A549 (cell line): ENCODE data around the gene PRDM2. TPM values are rescaled to one million over a fixed set of nuclear protein-coding genes. Genes with fewer than 3 reads are reported as not detected.

Experiments
- ATAC-seq, 2 experiments: fragments of 200-7000 bp in 1 of 2; fragments of >200 bp in 1 of 2; cut with Nextera tagmentation in 1 of 2; cut with Tn5 transposase in 1 of 2; 3 replicates each; pipeline versions ENCODE4 v1.8.0 to v1.9.1; 2018 to 2020; ENCODE audit warnings: mild to moderate bottlenecking in 1 of 2, moderate library complexity in 1 of 2
- CTCF ChIA-PET: fragments of 300-600 bp; sonication (Branson Sonifier 250); formaldehyde crosslinking; extraction: SDS; loops from one replicate; lab custom pipeline; 2021; ENCODE audit warnings: antibody characterized with exemption, inconsistent platforms; lab: Yijun Ruan, JAX
- POLR2A ChIA-PET: fragments of 350-600 bp; formaldehyde crosslinking; extraction: SDS; loops from one replicate; lab custom pipeline; 2021; ENCODE audit warnings: antibody characterized with exemption, inconsistent platforms; lab: Yijun Ruan, JAX
- DNase-seq, 2 experiments: peaks; one replicate each; pipeline versions ENCODE4 v3.0.0 to v3.0.0-alpha.2; 2011 to 2016; ENCODE audit warnings: low read depth in 1 of 2, low spot score in 1 of 2
- FAIRE-seq: peaks from 2 replicates; lab custom pipeline; 2011; peaks lifted over from hg19 to GRCh38; lab: Jason Lieb, UNC
- H3K27ac ChIP-seq, 2 experiments: fragments of >200 bp; sonication (Bioruptor Twin); formaldehyde crosslinking; 3 replicates each; pipeline ENCODE4 v1.5.1; 2016 to 2017
- H3K4me1 ChIP-seq: fragments of >200 bp; sonication (Bioruptor Twin); formaldehyde crosslinking; 3 replicates; pipeline ENCODE4 v1.6.1; 2016
- H3K4me2 ChIP-seq: fragments of >200 bp; sonication (Bioruptor Twin); formaldehyde crosslinking; 3 replicates; pipeline ENCODE4 v1.6.1; 2016
- H3K4me3 ChIP-seq: fragments of >200 bp; sonication (Bioruptor Twin); formaldehyde crosslinking; 3 replicates; pipeline ENCODE4 v1.5.1; 2016
- H3K9me3 ChIP-seq: fragments of >200 bp; sonication (Bioruptor Twin); formaldehyde crosslinking; 3 replicates; pipeline ENCODE4 v1.6.1; 2016
- ATOH8 ChIP-seq: fragments of 250-450 bp; sonication (Bioruptor Pico); IDR thresholded peaks from 2 replicates; pipeline ENCODE4 v1.5.0; 2020; ENCODE audit warnings: low read depth, mild to moderate bottlenecking, moderate library complexity
- BCL3 ChIP-seq: fragments of >200 bp; sonication (Bioruptor Twin); formaldehyde crosslinking; IDR thresholded peaks from 3 replicates; pipeline ENCODE4 v1.6.1; 2016
- BHLHE40 ChIP-seq: IDR thresholded peaks from 2 replicates; pipeline ENCODE4 v1.6.1; 2012; ENCODE audit warnings: low read depth, low read length, inconsistent platforms
- CBX2 ChIP-seq: fragments of 200-600 bp; sonication (generic); IDR thresholded peaks from 2 replicates; pipeline ENCODE4 v1.6.1; 2016; ENCODE audit warnings: low read depth, mild to moderate bottlenecking, borderline replicate concordance
- CHD4 ChIP-seq: fragments of 200-600 bp; sonication (generic); IDR thresholded peaks from 2 replicates; pipeline ENCODE4 v1.6.1; 2016; ENCODE audit warnings: antibody characterized with exemption, mild to moderate bottlenecking, borderline replicate concordance
- E2F6 ChIP-seq: IDR thresholded peaks from 2 replicates; pipeline ENCODE4 v1.6.1; 2012; ENCODE audit warnings: low read depth, borderline replicate concordance
- EHMT2 ChIP-seq: fragments of 200-600 bp; sonication (generic); IDR thresholded peaks from 2 replicates; pipeline ENCODE4 v1.6.1; 2016; ENCODE audit warnings: antibody characterized with exemption, low read depth, mild to moderate bottlenecking, moderate library complexity
- ELK1 ChIP-seq: fragments of 150-350 bp; IDR thresholded peaks from 2 replicates; pipeline ENCODE4 v1.6.1; 2014; ENCODE audit warnings: low read depth, mild to moderate bottlenecking, low read length
- EP300 ChIP-seq, 2 experiments: fragments of >200 bp; sonication (Bioruptor Twin); formaldehyde crosslinking; IDR thresholded peaks; 2 replicates in 1 of 2; 3 replicates in 1 of 2; pipeline ENCODE4 v1.6.1; 2016 to 2017
- FOSB ChIP-seq: fragments of 250-450 bp; sonication (Bioruptor Pico); IDR thresholded peaks from 2 replicates; pipeline ENCODE4 v1.5.0; 2020; ENCODE audit warnings: mild to moderate bottlenecking, moderate library complexity
- FOSL2 ChIP-seq, 2 experiments: fragments of 450-650 bp in 1 of 2; fragments of >200 bp in 1 of 2; sonication (Bioruptor Twin) in 1 of 2; formaldehyde crosslinking; IDR thresholded peaks; 2 replicates each; pipeline versions ENCODE4 v1.5.0 to v1.6.1; 2016 to 2020; ENCODE audit warnings: mild to moderate bottlenecking in 1 of 2, moderate library complexity in 1 of 2
- FOXS1 ChIP-seq: fragments of 250-450 bp; sonication (Bioruptor Pico); IDR thresholded peaks from 2 replicates; pipeline ENCODE4 v1.5.0; 2020; ENCODE audit warnings: mild to moderate bottlenecking, moderate library complexity
- HDAC2 ChIP-seq: fragments of 200-600 bp; sonication (generic); IDR thresholded peaks from 2 replicates; pipeline ENCODE4 v1.6.1; 2016
- HES2 ChIP-seq: fragments of >200 bp; sonication (Bioruptor Twin); formaldehyde crosslinking; IDR thresholded peaks from 2 replicates; pipeline ENCODE4 v1.6.1; 2016
- HOXB5 ChIP-seq: fragments of 250-450 bp; sonication (Bioruptor Pico); IDR thresholded peaks from 2 replicates; pipeline ENCODE4 v1.5.0; 2020; ENCODE audit warnings: mild to moderate bottlenecking, moderate library complexity
- JUNB ChIP-seq: fragments of >200 bp; sonication (Bioruptor Twin); formaldehyde crosslinking; IDR thresholded peaks from 2 replicates; pipeline ENCODE4 v1.6.1; 2016
- KDM5A ChIP-seq: fragments of 200-600 bp; sonication (generic); IDR thresholded peaks from 2 replicates; pipeline ENCODE4 v1.6.1; 2016; ENCODE audit warnings: antibody characterized with exemption, mild to moderate bottlenecking
- POLR2A ChIP-seq: IDR thresholded peaks from 2 replicates; pipeline ENCODE4 v1.6.1; 2012; ENCODE audit warnings: mild to moderate bottlenecking, low read length
- RAD21 ChIP-seq, 2 experiments: fragments of >200 bp in 1 of 2; sonication (Bioruptor Twin) in 1 of 2; formaldehyde crosslinking in 1 of 2; IDR thresholded peaks in 1 of 2; conservative IDR thresholded peaks in 1 of 2; 2 replicates in 1 of 2; 3 replicates in 1 of 2; pipeline ENCODE4 v1.6.1; 2012 to 2018; ENCODE audit warnings: inconsistent platforms in 1 of 2
- SMC3 ChIP-seq: fragments of >200 bp; sonication (Bioruptor Twin); formaldehyde crosslinking; IDR thresholded peaks from 3 replicates; pipeline ENCODE4 v1.6.1; 2018; ENCODE audit warnings: inconsistent platforms
- ZNF302 ChIP-seq: fragments of 250-450 bp; sonication (Bioruptor Pico); IDR thresholded peaks from 2 replicates; pipeline ENCODE4 v1.9.0; 2021; ENCODE audit warnings: inconsistent platforms, mild to moderate bottlenecking, moderate library complexity
- WGBS: methylation state at CpG from one replicate; pipeline ENCODE4 v1.1.6; 2017; ENCODE audit errors: missing lambda C conversion rate; 5-methylcytosine and 5-hydroxymethylcytosine counted together
- polyA plus RNA-seq, 4 experiments: library from polyadenylated mRNA; depleted of rRNA in 3 of 4; stranded (reverse); fragments of >200 nt; fragmentation: RNase III in 1 of 4; extraction: RNeasy Plus Mini Kit Qiagen cat#74134 plus additional on column Dnase treatment in 1 of 4; gene quantifications; 2 replicates in 3 of 4; 3 replicates in 1 of 4; pipeline ENCODE4 v1.2.3, GENCODE V29; 2011 to 2017

PRDM2 gene
- polyA plus RNA-seq, 2 of the 4 experiments (the other 2 are of a cell fraction), result 7.9 to 8.4 TPM

GRCh38 chr1:13784971-13785370 lies 85.0 kb downstream of the PRDM2 start:
- Histone ChIP-seq H3K9me3 (no peaks in the 10 kb centered on the region), H3K4me1 (no peaks in the 10 kb centered on the region), H3K4me2 (no peak overlapping the region), H3K27ac (no peak overlapping the region), H3K4me3 (no peak overlapping the region)
- CTCF ChIA-PET, result no interaction called here
- WGBS, result 77% methylated on average over 5 of the region's 5 CpGs
- POLR2A ChIA-PET, result no interaction called here
- no peak for TF ChIP-seq BCL3
- no peak for TF ChIP-seq RAD21 (conservative IDR thresholded peaks at IDR 0.05 in 1 of 2, IDR thresholded peaks at IDR 0.05 in 1 of 2)
- ATAC-seq (no peak), DNase-seq (no peak), FAIRE-seq (no peak)

GRCh38 chr1:13786541-13786940 lies 86.6 kb downstream of the PRDM2 start:
- H3K27ac ChIP-seq, result no peak overlapping the region
- FAIRE-seq (no peak), ATAC-seq (no peak), DNase-seq (no peak)
- no peak overlapping the region for H3K4me2 ChIP-seq
- ChIA-PET POLR2A (no interaction called here), CTCF (interaction anchor here (0.6 kb wide), 1 partner anchor 9 kb away, joined by 3 read pairs; no protein-coding TSS in a partner anchor)
- H3K9me3 ChIP-seq, result no peaks in the 10 kb centered on the region
- TF ChIP-seq EHMT2, result no peak
- TF ChIP-seq HES2, result no peak
- TF ChIP-seq SMC3, result no peak
- no peak for TF ChIP-seq FOXS1 (CRISPR knock-in tag)
- no peak for TF ChIP-seq CHD4
- TF ChIP-seq ATOH8 (CRISPR knock-in tag), result no peak
- 96% methylated on average over 10 of the region's 10 CpGs for WGBS
- no peak overlapping the region for H3K4me3 ChIP-seq
- H3K4me1 ChIP-seq, result no peaks in the 10 kb centered on the region

- Histone ChIP-seq H3K9me3 (no peaks in the 10 kb centered on the region), H3K27ac (no peak overlapping the region), H3K4me1 (no peaks in the 10 kb centered on the region), H3K4me2 (no peak overlapping the region), H3K4me3 (no peak overlapping the region)
- POLR2A ChIA-PET, result no interaction called here
- TF ChIP-seq POLR2A (no peak), JUNB (no peak), KDM5A (no peak), ZNF302 (CRISPR knock-in tag) (no peak), FOSL2 (IDR thresholded peaks at IDR 0.05) (no peak), FOSL2 (CRISPR knock-in tag; IDR thresholded peaks at IDR 0.05) (no peak), FOSB (no peak), CBX2 (no peak), HOXB5 (CRISPR knock-in tag) (no peak), EP300 (IDR thresholded peaks at IDR 0.05) (no peak), E2F6 (no peak), BHLHE40 (no peak), RAD21 (conservative IDR thresholded peaks at IDR 0.05 in 1 of 2, IDR thresholded peaks at IDR 0.05 in 1 of 2) (no peak), HES2 (no peak), HDAC2 (no peak), ELK1 (no peak)
- CTCF ChIA-PET, result interaction anchor here (1.5 kb wide), 1 partner anchor 12 kb away, joined by 3 read pairs; no protein-coding TSS in a partner anchor
- ATAC-seq (no peak), DNase-seq (no peak), FAIRE-seq (no peak)
- WGBS, result 95% methylated on average over 6 of the region's 6 CpGs
Measured at GRCh38 chr1:13788795-13789194, 88.8 kb downstream of the PRDM2 start.
